Nucleus accumbens (tissue), 56 donors: Measurements from ENCODE around the gene GALNS.
"Not testable (repeated sequence)": the region's sequence is repeated elsewhere in the genome, so short reads cannot be mapped to it uniquely, and the experiment has no call there.

Experiments
- DNase-seq, 56 donors: peaks; one replicate each; lab custom pipeline; 2025; lab: John Stamatoyannopoulos, UW

The GALNS gene

DNA sequence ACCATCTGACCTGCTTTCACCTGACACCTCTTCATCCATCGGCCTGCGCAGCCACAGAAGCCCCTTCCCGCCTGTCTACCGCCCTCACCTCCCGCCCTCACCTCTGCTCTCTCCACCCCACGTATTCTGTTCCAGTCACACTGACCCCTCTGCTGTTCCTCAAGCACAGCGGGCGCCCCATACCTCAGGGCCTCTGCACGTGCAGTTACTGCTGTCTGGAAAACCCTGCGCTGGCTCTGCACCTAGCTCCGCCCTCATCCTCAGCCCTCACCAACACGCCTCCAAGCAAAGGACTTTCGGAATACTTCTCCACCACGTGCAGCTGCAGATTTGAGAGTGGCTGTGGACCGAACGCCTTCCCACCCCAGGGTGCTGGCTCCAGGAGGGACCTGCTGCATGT is 34.3 kb upstream of the GALNS start:
- DNase-seq: no peak

- DNase-seq: not testable (repeated sequence)
Measured at GRCh38 chr16:88889702-88890352, 33.1 kb upstream of the GALNS start.

DNA sequence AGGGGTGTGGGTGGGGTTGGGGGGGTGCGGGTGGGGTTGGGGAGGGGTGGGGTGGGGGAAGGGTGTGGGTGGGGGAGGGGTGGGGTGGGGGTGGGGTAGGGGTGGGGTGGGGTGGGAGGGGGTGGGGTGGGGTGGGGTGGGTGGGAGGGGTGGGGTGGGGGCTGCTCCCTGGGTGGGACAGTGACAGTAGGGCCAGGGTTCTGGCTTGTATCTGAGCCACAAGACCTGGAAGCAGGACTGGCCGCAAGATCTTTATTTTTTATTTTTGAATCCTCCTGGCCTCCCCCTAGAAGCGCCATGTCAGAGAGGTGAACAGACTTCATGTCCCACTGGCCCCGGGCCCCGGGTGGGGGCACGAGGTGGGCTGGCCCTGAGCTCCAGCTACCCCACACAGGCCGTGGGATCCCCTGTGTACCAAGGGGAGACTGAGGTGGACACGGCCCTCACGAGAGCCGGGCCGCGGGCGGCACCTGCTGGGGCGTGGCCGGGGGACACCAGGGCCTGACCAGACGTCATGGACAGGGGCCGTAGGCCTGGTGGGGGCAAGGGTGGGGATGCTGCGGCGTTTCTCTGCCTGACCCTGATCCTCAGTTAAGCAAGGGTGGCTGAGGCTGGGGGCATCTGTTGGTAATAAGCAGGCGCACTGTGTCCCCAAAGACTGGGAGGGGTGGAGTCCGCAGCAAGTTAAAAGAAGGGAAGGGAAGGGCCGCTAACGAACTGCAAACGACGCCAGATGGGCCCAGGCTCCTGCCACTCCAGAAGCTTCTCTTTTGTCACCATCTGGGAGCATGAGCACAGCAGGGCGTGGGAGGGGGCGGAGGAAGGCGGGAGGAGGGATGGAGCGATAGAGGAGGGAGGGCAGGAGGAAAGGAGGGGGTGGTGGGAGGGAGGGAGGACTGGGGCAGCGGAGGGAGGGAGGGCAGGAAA is 32.0 kb upstream of the GALNS start:
- DNase-seq: no peak

DNA sequence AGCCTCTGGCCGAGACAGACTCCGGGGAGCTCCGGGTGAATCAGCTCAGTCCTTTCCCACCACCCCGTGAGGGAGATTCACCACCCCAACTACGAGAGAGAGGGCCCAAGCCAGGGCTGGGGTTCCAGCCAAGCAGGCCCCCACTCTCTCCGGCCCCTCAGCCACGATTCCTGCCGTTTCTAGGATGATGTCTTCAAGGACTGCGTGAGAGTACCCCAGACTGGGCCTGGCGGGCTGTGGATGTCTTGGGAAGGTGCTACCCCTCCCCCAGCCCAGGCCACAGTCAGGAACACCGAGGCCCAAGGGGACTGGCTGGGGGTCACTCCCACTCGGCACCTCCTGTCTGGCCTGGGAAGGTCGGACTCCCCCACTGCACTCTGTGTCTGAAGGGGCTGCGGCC is 31.3 kb upstream of the GALNS start:
- DNase-seq: no peak

GRCh38 chr16:88886845-88887521 is 30.2 kb upstream of the GALNS start:
- no peak for DNase-seq

DNA sequence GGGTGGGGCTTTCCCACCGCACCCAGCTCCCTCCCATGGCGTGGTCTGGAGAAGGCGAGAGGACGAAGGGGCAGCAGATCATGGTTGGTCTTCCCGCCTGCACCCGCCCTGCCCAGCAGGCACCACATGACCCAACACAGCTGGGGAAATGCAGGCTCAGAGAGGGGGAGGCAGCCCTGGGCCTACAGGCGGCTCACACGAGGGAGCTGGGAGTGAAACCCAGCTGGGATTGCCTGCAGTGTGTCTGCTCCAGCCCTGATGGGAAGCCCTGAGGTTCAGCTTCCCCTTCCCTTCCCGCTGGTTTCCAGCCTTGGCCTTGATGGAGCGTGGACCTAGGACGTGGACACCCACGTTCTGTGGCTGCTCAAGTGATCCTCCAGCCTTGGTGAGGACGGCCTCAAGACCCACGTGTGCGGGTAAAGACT is 29.7 kb upstream of the GALNS start:
- peak in 1 of 56 donors; percentile 2 for DNase-seq

DNA sequence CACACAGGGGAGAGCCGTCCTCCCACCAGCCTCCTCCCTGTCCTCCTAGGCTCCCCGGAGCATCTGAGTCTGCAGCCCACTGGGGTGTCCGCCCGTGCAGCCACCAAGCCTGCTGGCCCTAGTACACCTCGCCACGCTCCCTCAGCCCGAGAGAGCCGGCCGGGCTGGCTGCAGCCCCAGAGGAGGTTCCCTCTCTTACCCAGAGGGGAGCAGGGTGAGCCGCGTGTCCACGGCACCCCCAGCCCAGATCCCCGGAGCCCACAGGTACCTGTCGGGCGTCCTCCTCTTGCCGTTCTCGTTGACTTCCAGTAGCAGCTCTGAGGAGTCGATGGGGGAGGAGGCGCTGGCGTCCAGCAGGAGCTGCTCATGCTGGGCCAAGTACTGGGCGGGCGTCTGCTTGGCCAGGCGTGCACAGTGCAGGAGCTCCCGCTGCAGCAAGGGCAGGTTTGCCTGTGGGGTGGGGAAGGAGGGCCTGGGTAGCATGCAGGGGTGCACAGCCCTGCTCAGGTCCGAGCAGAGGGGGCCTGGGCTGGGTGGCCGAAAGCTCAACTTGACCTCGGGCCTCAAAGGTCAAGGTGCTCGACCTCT is 29.0 kb upstream of the GALNS start:
- DNase-seq: no peak

DNA sequence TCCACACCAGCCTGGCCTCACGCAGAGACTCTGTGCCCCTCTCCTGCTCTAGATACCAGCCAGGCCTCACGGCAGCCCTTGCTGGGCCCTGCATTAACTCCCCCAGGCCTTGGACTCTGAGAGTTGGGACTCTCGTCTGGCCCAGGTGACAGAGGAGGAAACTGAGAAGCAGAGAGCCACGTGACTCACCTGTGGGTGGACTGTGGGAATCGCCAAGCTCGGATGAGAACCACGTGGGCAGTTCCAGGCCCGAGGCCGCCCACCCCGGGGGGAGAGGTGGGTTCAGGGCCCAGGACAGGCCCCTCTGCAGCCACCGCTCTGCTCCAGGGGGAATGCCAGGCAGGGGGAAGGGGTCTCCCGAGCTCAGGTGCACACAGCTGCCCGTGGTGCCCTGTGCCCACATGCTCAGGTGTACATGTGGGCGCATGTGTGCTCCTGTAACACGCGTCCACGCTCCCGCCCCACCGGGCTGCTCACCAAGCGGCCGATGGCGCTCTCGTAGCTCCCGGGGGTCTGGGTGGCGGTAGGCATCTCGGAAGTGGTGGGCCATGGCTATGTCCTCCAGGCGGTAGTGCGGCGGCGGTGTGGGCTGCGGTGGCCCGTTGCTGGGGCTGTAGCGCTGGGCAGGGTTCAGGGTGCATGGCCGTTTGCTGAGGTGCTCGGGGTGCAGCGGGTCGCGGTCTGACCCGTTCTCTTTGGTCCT is 28.0 kb upstream of the GALNS start:
- DNase-seq: no peak

DNA sequence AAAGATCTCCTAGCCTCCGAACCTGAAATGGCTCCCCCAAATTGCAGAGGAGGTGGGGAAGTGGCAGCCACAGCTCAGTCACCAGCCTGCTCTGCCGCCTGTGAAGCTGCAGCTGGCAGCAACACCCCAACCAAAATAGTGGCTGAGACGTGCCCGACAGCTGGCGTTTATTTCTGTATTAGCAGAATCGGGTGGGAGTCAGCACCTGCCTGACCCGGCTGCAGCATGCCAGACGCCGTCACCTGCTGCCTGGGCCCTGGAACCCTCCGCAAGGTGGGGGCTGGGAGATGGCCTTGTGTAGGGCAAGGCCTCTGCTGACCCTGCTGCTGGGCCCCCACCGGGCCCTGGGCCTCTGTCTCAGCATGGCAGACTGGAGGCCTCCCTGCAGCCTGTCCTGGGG is 27.2 kb upstream of the GALNS start:
- DNase-seq: no peak

DNA sequence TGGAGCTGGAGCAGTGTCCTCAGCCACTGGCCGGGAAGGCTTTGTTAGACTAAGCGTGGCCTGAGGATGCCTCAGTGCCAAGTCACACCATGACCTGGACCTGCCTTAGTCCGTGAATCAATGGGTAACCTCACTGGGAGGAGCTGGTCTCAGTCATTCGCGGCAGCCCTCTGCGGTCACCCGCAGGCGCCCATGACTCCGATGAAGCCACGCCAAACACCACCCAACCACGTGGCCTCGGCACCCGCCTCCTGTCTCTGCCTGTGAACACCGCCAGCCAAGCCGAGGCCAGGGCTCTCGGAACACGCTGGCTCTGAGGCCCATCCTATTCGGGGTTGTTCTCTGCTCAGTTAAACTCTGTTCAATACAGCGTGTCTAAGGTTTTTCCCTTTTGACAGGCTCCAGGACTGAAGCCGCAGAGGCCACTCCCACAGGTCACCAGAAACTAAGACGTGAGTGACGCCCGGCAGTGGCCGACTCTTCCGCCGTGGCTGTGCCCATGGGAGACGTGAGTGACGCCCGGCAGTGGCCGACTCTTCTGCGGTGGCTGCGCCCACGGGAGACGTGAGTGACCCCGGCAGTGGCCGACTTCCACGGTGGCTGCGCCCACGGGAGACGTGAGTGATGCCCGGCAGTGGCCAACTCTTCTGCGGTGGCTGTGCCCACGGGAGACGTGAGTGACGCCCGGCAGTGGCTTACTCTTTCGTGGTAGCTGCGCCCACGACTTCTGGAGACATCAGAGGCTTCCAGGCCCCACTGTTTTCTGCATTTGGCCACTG is 26.6 kb upstream of the GALNS start:
- DNase-seq: no peak

GRCh38 chr16:88882358-88883030 is 25.7 kb upstream of the GALNS start:
- DNase-seq: peak in 3 of 56 donors; percentile 4 to 58 (median 35)

DNA sequence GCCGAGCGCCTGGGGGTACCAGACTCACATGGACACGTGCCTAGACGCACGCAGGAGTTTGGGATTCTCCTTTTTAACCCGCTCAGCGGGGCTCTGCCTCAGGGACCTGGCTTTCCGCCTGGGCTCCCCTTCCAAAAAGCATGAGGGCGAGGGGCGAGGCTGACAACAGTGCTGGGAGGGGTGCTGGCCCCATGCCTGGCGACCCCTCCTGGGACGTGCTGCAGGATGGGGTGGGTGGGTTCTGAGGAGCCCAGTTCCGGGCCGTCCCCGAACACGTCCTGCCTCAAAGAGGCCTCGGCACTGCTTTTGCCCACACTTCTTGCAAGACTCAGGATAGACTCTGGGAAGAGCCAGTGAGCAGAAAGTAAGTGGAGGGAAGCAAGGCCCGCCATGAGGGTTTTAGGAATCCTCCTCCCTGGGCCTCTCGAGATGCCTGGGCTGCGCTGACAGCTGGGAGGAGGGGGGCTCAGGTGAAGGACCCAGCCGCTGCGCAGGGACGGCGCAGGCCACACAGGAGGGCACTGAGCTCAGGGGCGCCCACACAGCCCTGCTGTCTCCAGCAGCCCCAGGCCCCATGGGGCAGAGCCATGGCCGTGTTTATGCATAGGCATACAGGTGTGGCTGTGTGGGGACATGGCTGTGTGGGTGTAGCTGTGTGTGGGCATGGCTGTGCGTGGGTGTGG is 25.1 kb upstream of the GALNS start:
- DNase-seq: no peak

DNA sequence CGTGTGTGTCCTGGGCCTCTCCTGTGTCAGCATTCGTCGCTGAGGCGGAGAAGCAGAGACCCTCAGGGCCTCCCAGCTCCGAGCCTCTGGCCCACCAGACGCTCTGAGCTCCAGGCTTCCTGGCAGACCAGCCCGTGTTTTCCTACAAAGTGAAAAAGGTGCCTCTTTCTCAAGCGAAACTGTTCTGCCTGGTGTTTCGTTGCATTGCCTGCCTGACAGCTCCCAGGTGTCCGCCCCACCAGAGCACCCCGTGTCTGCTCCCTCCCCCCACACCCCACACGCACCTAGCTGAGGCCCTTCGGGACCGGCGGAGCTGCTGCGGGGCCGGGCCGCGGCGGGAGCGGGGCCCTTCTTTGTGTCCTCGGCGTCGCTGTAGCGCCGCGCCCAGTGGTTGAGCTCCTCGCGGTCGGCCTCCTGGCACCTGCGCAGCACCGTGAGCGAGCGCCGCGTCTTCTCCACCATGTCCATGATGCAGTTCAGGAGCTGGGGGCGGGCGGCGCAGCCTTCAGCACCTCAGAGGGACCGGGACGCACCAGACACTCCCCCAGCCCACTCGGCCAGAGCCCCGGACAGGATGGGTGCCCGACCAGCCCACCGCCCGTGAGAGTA is 24.4 kb upstream of the GALNS start:
- no peak for DNase-seq

DNA sequence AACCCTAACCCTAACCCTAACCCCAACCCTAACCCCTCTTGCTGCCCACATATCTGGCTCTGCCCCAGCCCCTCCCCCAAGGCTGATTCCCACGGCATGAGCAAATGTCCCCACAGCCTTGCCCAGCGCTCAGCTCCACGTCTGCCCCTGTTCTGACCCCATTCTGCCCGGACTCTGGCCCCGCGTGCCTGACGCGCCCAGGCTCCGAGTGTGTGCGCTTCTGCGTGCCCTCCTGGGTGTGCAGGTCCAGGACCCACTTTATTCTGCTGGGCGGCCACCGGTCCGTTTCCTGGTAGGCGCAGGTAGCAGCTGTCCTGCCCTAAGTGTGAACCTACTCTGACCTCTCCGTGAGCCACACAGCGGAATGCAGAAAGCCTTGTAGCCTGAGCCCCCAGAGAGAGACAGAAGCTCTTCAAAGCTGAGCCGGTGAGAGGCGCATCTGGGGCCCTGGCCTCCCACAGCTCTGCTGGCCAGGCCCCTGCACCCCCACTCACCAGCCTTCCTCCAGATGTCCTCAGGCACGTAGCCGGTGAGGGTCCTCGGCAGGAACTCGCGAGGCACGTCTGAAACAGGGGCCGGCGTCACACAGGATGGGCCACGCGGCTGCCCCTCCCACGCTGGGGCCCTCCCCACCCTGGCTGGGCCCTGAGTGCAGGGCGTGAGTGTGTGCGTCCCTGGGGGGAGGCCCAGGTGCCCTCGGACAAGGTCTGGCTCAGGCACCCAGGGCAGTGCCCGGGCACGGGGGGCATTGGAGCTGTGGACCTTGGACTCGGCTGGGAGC is 23.7 kb upstream of the GALNS start:
- DNase-seq: no peak

DNA sequence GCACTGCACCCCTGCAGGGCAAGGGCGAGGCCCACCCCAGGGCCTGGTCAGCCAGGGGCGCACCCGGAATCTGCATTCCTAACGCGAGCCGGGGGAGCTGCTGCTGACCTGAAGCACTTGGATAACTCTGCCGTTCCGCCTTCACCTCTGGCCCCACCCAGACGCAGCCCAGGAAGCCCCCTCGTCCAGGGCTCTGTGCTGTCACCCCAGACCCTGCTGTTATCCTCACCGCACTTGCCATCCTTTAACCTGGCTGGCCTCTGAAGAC is 23.0 kb upstream of the GALNS start:
- no peak for DNase-seq

- peak in 10 of 56 donors; percentile 4 to 44 (median 16) for DNase-seq
Measured at GRCh38 chr16:88878967-88879787, 22.4 kb upstream of the GALNS start.
